HepG2 (cell line): Measurements from ENCODE around the gene SLC23A3. TPM values are rescaled to one million over a fixed set of nuclear protein-coding genes. Genes with fewer than 3 reads are reported as not detected.

Source experiments
- CHCHD3 ChIP-seq: sonication (generic); formaldehyde crosslinking; IDR thresholded peaks from 2 replicates; pipeline ENCODE4 v1.8.0; 2022; ENCODE audit warnings: mild to moderate bottlenecking, missing genetic modification reagents, moderate library complexity
- FOXO1 ChIP-seq: sonication (generic); formaldehyde crosslinking; IDR thresholded peaks from 2 replicates; pipeline ENCODE4 v1.4.0; 2020; ENCODE audit warnings: missing genetic modification reagents
- PITX1 ChIP-seq: sonication (generic); formaldehyde crosslinking; IDR thresholded peaks from 2 replicates; pipeline ENCODE4 v1.5.1; 2020; ENCODE audit warnings: mild to moderate bottlenecking, missing genetic modification reagents
- ZNF253 ChIP-seq: sonication (generic); formaldehyde crosslinking; IDR thresholded peaks from 2 replicates; pipeline ENCODE4 v1.8.0; 2022; ENCODE audit warnings: mild to moderate bottlenecking, missing genetic modification reagents, borderline replicate concordance
- ZNF589 ChIP-seq: sonication (generic); formaldehyde crosslinking; conservative IDR thresholded peaks from 2 replicates; pipeline ENCODE4 v1.8.0; 2022; ENCODE audit warnings: mild to moderate bottlenecking, moderate library complexity, missing genetic modification reagents
- polyA plus RNA-seq, 8 experiments: library from polyadenylated mRNA; depleted of rRNA in 3 of 8; stranded (reverse) in 7 of 8; unstranded in 1 of 8; fragments of >200 nt; fragmentation: Illumina TruSeq in 4 of 8; extraction: Trizol in 4 of 8; gene quantifications; 2 replicates each; pipeline versions ENCODE4 v1.2.1 to v1.2.3, GENCODE V29; 2011 to 2016; ENCODE audit warnings: low read depth in 4 of 8, missing spikeins in 1 of 8, mixed read lengths in 1 of 8; ENCODE audit not compliant: insufficient read depth in 1 of 8
- total RNA-seq, 5 experiments: library from RNA; depleted of rRNA; stranded (reverse); fragments of >200 nt; fragmentation: Illumina TruSeq; extraction: Trizol; gene quantifications; 2 replicates each; pipeline ENCODE4 v1.2.3, GENCODE V29; 2016; ENCODE audit warnings: low read depth in 1 of 5
- TF ChIP-seq, protein P1 (sequence below): sonication (generic); formaldehyde crosslinking; IDR thresholded peaks from 2 replicates; pipeline ENCODE4 v1.4.0; 2020; ENCODE audit warnings: missing genetic modification reagents, borderline replicate concordance
- TF ChIP-seq, protein P2 (sequence below): sonication (generic); formaldehyde crosslinking; IDR thresholded peaks from 2 replicates; pipeline ENCODE4 v1.9.0; 2021; ENCODE audit warnings: missing genetic modification reagents, borderline replicate concordance
- TF ChIP-seq, protein P3 (sequence below): sonication (generic); formaldehyde crosslinking; IDR thresholded peaks from 2 replicates; pipeline ENCODE4 v1.5.0; 2020; ENCODE audit warnings: missing genetic modification reagents
- TF ChIP-seq, protein P4 (sequence below): sonication (generic); formaldehyde crosslinking; conservative IDR thresholded peaks from 2 replicates; pipeline ENCODE4 v1.4.0; 2020; ENCODE audit warnings: mild to moderate bottlenecking, missing genetic modification reagents, moderate library complexity
- TF ChIP-seq, protein P5 (sequence below): sonication (generic); formaldehyde crosslinking; IDR thresholded peaks from 2 replicates; pipeline ENCODE4 v1.5.0; 2020; ENCODE audit warnings: mild to moderate bottlenecking, missing genetic modification reagents
- TF ChIP-seq, protein P6 (sequence below): IDR thresholded peaks from 2 replicates; pipeline ENCODE4 v1.6.1; 2012; ENCODE audit warnings: low read depth, low read length, improper control_type of control experiment

The SLC23A3 gene
- total and polyA plus RNA-seq, 2 of the 13 experiments (the other 11 are each of a cell fraction or from before 2014, with no cell fraction given), result 0.38 to 0.78 TPM

DNA sequence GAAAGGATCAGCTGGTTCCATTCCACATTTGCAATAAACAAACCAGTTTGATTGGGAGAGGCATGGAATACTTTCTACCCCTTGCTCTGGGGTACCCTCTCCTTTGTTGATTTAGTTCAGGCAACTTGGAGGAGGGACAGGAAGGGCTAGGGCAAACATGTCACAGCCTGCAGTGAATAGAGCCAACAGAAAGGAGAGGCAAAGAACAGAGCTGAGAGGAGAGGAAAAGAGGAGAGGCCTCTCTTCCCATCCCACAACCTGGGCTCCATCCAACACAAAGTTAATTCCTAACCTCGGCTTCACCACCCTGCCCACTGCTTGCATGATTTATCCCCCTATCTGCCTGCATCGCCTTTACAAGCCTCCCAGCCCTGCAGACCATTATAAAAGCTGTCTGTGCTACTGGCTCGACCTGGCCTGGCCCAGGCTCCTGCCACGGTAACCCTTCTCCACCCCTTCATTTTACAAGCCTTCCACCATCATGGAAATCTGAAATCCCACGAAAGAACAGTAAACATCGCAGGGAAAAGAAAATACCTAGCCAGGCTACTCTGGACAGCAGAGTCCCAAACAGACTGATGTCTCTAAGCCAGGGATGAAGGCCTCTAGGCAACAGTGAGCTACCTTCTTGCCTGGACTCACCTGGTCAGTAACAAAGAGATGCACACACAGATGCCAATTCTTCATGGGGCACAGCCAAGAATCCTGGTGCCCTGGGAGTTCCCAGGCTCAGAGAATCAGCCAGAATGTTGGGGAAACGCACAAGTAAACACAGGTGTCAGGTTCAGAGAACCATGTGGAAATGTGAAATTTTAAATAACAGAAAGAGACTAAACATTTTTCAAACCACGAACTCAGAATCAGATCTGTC is 52.8 kb downstream of the SLC23A3 start (continued):
- TF ChIP-seq, protein P1, sequence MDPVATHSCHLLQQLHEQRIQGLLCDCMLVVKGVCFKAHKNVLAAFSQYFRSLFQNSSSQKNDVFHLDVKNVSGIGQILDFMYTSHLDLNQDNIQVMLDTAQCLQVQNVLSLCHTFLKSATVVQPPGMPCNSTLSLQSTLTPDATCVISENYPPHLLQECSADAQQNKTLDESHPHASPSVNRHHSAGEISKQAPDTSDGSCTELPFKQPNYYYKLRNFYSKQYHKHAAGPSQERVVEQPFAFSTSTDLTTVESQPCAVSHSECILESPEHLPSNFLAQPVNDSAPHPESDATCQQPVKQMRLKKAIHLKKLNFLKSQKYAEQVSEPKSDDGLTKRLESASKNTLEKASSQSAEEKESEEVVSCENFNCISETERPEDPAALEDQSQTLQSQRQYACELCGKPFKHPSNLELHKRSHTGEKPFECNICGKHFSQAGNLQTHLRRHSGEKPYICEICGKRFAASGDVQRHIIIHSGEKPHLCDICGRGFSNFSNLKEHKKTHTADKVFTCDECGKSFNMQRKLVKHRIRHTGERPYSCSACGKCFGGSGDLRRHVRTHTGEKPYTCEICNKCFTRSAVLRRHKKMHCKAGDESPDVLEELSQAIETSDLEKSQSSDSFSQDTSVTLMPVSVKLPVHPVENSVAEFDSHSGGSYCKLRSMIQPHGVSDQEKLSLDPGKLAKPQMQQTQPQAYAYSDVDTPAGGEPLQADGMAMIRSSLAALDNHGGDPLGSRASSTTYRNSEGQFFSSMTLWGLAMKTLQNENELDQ, result no peak
- TF ChIP-seq, protein P2, sequence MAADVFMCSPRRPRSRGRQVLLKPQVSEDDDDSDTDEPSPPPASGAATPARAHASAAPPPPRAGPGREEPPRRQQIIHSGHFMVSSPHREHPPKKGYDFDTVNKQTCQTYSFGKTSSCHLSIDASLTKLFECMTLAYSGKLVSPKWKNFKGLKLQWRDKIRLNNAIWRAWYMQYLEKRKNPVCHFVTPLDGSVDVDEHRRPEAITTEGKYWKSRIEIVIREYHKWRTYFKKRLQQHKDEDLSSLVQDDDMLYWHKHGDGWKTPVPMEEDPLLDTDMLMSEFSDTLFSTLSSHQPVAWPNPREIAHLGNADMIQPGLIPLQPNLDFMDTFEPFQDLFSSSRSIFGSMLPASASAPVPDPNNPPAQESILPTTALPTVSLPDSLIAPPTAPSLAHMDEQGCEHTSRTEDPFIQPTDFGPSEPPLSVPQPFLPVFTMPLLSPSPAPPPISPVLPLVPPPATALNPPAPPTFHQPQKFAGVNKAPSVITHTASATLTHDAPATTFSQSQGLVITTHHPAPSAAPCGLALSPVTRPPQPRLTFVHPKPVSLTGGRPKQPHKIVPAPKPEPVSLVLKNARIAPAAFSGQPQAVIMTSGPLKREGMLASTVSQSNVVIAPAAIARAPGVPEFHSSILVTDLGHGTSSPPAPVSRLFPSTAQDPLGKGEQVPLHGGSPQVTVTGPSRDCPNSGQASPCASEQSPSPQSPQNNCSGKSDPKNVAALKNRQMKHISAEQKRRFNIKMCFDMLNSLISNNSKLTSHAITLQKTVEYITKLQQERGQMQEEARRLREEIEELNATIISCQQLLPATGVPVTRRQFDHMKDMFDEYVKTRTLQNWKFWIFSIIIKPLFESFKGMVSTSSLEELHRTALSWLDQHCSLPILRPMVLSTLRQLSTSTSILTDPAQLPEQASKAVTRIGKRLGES (CRISPR knock-in tag), result no peak
- no peak for TF ChIP-seq ZNF589 (CRISPR knock-in tag)
- no peak for TF ChIP-seq CHCHD3 (CRISPR knock-in tag)
- TF ChIP-seq, protein P3, sequence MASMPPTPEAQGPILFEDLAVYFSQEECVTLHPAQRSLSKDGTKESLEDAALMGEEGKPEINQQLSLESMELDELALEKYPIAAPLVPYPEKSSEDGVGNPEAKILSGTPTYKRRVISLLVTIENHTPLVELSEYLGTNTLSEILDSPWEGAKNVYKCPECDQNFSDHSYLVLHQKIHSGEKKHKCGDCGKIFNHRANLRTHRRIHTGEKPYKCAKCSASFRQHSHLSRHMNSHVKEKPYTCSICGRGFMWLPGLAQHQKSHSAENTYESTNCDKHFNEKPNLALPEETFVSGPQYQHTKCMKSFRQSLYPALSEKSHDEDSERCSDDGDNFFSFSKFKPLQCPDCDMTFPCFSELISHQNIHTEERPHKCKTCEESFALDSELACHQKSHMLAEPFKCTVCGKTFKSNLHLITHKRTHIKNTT (CRISPR knock-in tag), result no peak
- TF ChIP-seq, protein P4, sequence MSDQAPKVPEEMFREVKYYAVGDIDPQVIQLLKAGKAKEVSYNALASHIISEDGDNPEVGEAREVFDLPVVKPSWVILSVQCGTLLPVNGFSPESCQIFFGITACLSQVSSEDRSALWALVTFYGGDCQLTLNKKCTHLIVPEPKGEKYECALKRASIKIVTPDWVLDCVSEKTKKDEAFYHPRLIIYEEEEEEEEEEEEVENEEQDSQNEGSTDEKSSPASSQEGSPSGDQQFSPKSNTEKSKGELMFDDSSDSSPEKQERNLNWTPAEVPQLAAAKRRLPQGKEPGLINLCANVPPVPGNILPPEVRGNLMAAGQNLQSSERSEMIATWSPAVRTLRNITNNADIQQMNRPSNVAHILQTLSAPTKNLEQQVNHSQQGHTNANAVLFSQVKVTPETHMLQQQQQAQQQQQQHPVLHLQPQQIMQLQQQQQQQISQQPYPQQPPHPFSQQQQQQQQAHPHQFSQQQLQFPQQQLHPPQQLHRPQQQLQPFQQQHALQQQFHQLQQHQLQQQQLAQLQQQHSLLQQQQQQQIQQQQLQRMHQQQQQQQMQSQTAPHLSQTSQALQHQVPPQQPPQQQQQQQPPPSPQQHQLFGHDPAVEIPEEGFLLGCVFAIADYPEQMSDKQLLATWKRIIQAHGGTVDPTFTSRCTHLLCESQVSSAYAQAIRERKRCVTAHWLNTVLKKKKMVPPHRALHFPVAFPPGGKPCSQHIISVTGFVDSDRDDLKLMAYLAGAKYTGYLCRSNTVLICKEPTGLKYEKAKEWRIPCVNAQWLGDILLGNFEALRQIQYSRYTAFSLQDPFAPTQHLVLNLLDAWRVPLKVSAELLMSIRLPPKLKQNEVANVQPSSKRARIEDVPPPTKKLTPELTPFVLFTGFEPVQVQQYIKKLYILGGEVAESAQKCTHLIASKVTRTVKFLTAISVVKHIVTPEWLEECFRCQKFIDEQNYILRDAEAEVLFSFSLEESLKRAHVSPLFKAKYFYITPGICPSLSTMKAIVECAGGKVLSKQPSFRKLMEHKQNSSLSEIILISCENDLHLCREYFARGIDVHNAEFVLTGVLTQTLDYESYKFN, result peak; percentile 90
- TF ChIP-seq, protein P5, sequence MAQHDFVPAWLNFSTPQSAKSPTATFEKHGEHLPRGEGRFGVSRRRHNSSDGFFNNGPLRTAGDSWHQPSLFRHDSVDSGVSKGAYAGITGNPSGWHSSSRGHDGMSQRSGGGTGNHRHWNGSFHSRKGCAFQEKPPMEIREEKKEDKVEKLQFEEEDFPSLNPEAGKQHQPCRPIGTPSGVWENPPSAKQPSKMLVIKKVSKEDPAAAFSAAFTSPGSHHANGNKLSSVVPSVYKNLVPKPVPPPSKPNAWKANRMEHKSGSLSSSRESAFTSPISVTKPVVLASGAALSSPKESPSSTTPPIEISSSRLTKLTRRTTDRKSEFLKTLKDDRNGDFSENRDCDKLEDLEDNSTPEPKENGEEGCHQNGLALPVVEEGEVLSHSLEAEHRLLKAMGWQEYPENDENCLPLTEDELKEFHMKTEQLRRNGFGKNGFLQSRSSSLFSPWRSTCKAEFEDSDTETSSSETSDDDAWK (CRISPR knock-in tag), result no peak
- TF ChIP-seq FOXO1 (CRISPR knock-in tag), result peak; percentile 49; the same call in 1 of the 2 replicates
- peak; percentile 58; the same call in 1 of the 2 replicates for TF ChIP-seq PITX1 (CRISPR knock-in tag)
- TF ChIP-seq, protein P6, sequence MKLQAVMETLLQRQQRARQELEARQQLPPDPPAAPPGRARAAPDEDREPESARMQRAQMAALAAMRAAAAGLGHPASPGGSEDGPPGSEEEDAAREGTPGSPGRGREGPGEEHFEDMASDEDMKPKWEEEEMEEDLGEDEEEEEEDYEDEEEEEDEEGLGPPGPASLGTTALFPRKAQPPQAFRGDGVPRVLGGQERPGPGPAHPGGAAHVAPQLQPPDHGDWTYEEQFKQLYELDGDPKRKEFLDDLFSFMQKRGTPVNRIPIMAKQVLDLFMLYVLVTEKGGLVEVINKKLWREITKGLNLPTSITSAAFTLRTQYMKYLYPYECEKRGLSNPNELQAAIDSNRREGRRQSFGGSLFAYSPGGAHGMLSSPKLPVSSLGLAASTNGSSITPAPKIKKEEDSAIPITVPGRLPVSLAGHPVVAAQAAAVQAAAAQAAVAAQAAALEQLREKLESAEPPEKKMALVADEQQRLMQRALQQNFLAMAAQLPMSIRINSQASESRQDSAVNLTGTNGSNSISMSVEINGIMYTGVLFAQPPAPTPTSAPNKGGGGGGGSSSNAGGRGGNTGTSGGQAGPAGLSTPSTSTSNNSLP, result no peak
- TF ChIP-seq ZNF253 (CRISPR knock-in tag), result no peak
